Right lobe of liver (tissue), 4 donors: Measurements from ENCODE around the gene PAX8.

Experiments used
- CTCF ChIP-seq, 4 donors: fragments of 200-600 bp in 3 of 4; fragments of 450-650 bp in 1 of 4; IDR thresholded peaks; one replicate each; pipeline versions ENCODE4 v1.5.1 to v1.8.0; 2016 to 2022; ENCODE audit warnings: antibody characterized with exemption in 4 of 4, mild to moderate bottlenecking in 2 of 4
- POLR2A ChIP-seq: fragments of 450-650 bp; IDR thresholded peaks from one replicate; pipeline ENCODE4 v1.6.1; 2017; ENCODE audit warnings: antibody characterized with exemption, mild to moderate bottlenecking
- donor health status: DM: no; HTN: no; CAD: no.
- donor health status: DM: no; HTN: no; CAD: no.
- donor health status: DM: no; HTN: yes; CAD: no.

GRCh38 chr2:113169586-113169985 lies 109.1 kb downstream of the PAX8 start:
- TF ChIP-seq CTCF (IDR thresholded peaks at IDR 0.05) (no peak), POLR2A (no peak)
